ENCODE measurements around the gene IL16.

Gene IL16

GRCh38 chr15:81174125-81174791 lies 22.4 kb upstream of the IL16 start:
- no peak for DNase-seq (ENCODE audit: low read depth in 2 of 2)

- no peak for DNase-seq (ENCODE audit: low read depth in 2 of 2)
Measured at GRCh38 chr15:81174792-81175327, 21.8 kb upstream of the IL16 start.

- DNase-seq (ENCODE audit: low read depth in 2 of 2): no peak
Measured at GRCh38 chr15:81175496-81175895, 21.2 kb upstream of the IL16 start.

GRCh38 chr15:81176291-81176893 lies 20.3 kb upstream of the IL16 start:
- no peak for DNase-seq (ENCODE audit: low read depth in 2 of 2)

GRCh38 chr15:81178365-81178764 lies 18.3 kb upstream of the IL16 start:
- no peak for DNase-seq (ENCODE audit: low read depth in 2 of 2)

- DNase-seq (ENCODE audit: low read depth in 2 of 2): no peak
Measured at GRCh38 chr15:81181220-81181619, 15.5 kb upstream of the IL16 start.

GRCh38 chr15:81182031-81182755 lies 14.5 kb upstream of the IL16 start:
- DNase-seq (ENCODE audit: low read depth in 2 of 2): no peak

GRCh38 chr15:81182756-81183438 lies 13.8 kb upstream of the IL16 start:
- no peak for DNase-seq (ENCODE audit: low read depth in 2 of 2)

GRCh38 chr15:81183439-81183775 lies 13.3 kb upstream of the IL16 start:
- no peak for DNase-seq (ENCODE audit: low read depth in 2 of 2)

- no peak for DNase-seq (ENCODE audit: low read depth in 2 of 2)
Measured at GRCh38 chr15:81184188-81184587, 12.5 kb upstream of the IL16 start.

- no peak for DNase-seq (ENCODE audit: low read depth in 2 of 2)
Measured at GRCh38 chr15:81185631-81186295, 10.9 kb upstream of the IL16 start.

- DNase-seq (ENCODE audit: low read depth in 2 of 2): no peak
Measured at GRCh38 chr15:81188354-81188753, 8.3 kb upstream of the IL16 start.

- DNase-seq (ENCODE audit: low read depth in 2 of 2): no peak
Measured at GRCh38 chr15:81189583-81190283, 6.9 kb upstream of the IL16 start.

GRCh38 chr15:81190922-81191507 lies 5.7 kb upstream of the IL16 start:
- DNase-seq (ENCODE audit: low read depth in 2 of 2): no peak

GRCh38 chr15:81191701-81192100 lies 5.0 kb upstream of the IL16 start:
- DNase-seq (ENCODE audit: low read depth in 2 of 2): no peak

GRCh38 chr15:81194723-81195122 lies 2.0 kb upstream of the IL16 start:
- no peak for DNase-seq (ENCODE audit: low read depth in 2 of 2)

- no peak for DNase-seq (ENCODE audit: low read depth in 2 of 2)
Measured at GRCh38 chr15:81195339-81195864, 1.3 kb upstream of the IL16 start.

GRCh38 chr15:81197255-81197630 lies 564 bp downstream of the IL16 start:
- DNase-seq (ENCODE audit: low read depth in 2 of 2): no peak

- no peak for DNase-seq (ENCODE audit: low read depth in 2 of 2)
Measured at GRCh38 chr15:81197688-81198281, 1.1 kb downstream of the IL16 start.
